ENCODE data around the gene NAA50. TPM values are rescaled to one million over a fixed set of nuclear protein-coding genes. Genes with fewer than 3 reads are reported as not detected.

The NAA50 gene
- total RNA-seq, 1 experiment from 2014 or later = 156 TPM

DNA sequence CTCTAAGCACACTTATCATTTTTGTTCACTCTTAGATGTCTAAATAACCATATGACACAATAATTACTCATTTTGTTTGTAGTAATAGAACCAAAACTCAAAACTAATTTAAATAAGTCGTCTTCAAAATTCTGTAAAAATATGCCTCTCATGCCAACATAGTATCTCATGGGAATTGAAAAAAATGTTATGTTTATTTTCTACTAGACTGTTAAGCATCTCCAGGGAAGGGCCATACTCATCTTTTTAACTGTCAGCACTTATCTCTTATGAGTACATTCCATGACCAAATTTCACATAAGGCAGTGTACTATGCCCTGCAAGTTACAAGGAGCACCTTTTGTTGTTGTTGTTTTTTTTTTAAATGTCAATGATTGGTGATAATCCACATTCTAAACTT lies 31.3 kb downstream of the NAA50 start:
- no peak for DNase-seq
- TF ChIP-seq, protein P1, sequence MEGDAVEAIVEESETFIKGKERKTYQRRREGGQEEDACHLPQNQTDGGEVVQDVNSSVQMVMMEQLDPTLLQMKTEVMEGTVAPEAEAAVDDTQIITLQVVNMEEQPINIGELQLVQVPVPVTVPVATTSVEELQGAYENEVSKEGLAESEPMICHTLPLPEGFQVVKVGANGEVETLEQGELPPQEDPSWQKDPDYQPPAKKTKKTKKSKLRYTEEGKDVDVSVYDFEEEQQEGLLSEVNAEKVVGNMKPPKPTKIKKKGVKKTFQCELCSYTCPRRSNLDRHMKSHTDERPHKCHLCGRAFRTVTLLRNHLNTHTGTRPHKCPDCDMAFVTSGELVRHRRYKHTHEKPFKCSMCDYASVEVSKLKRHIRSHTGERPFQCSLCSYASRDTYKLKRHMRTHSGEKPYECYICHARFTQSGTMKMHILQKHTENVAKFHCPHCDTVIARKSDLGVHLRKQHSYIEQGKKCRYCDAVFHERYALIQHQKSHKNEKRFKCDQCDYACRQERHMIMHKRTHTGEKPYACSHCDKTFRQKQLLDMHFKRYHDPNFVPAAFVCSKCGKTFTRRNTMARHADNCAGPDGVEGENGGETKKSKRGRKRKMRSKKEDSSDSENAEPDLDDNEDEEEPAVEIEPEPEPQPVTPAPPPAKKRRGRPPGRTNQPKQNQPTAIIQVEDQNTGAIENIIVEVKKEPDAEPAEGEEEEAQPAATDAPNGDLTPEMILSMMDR (IDR thresholded peaks at IDR 0.05; ENCODE audit: unreplicated experiment) = no peak
- no peak overlapping the region for H3K27ac Mint-ChIP-seq (ENCODE audit: unreplicated experiment)
- H3K4me1 Mint-ChIP-seq (ENCODE audit: low read depth, unreplicated experiment) = peaks cover 8% of the 10 kb centered on the region
- no peaks in the 10 kb centered on the region for H3K27me3 Mint-ChIP-seq (ENCODE audit: unreplicated experiment)
- H3K4me3 Mint-ChIP-seq (ENCODE audit: low read depth, unreplicated experiment) = no peak overlapping the region
- CTCF ChIA-PET = interaction anchor here (0.6 kb wide), 1 partner anchor 198 kb away, joined by 3 read pairs; no protein-coding TSS in a partner anchor
- no peaks in the 10 kb centered on the region for H3K9me3 Mint-ChIP-seq (ENCODE audit: low read depth, unreplicated experiment)
- BruUV-seq (replicated peaks) = no TSS peak
- intact Hi-C loops (cut with micrococcal nuclease; ENCODE audit: unreplicated experiment) = no loop called here
- peaks cover 19% of the 10 kb centered on the region for H3K36me3 Mint-ChIP-seq (ENCODE audit: insufficient read depth, unreplicated experiment)

DNA sequence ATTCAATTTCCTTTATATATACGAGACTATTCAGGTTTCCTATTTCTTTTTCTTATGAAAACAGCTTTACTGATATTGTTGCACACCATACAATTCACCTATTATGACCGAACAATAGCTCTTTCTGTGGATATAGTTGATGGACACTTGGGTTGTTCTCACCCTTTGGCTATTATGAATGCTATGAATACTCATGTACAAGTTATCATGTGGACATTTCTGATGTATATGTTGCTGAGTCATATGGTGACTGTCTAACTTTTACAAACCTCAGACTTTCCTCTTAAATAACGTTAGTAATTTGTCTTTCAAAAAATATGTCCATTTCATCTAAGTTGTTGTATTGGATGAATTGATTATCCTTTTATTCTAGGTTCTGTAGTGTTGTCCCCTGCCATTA lies 33.9 kb downstream of the NAA50 start:
- Mint-ChIP-seq H3K36me3 (ENCODE audit: insufficient read depth, unreplicated experiment) (peaks cover 13% of the 10 kb centered on the region), H3K9me3 (ENCODE audit: low read depth, unreplicated experiment) (no peaks in the 10 kb centered on the region), H3K4me3 (ENCODE audit: low read depth, unreplicated experiment) (no peak overlapping the region), H3K4me1 (ENCODE audit: low read depth, unreplicated experiment) (peaks cover 8% of the 10 kb centered on the region), H3K27ac (ENCODE audit: unreplicated experiment) (no peak overlapping the region), H3K27me3 (ENCODE audit: unreplicated experiment) (no peaks in the 10 kb centered on the region)
- intact Hi-C loops (cut with micrococcal nuclease; ENCODE audit: unreplicated experiment) = no loop called here
- no peak for DNase-seq
- CTCF ChIA-PET = interaction anchor here (0.6 to 0.7 kb wide), 3 partner anchors 22 to 43 kb away, joined by 5 read pairs; no protein-coding TSS in a partner anchor
- TF ChIP-seq, protein P1 (IDR thresholded peaks at IDR 0.05; ENCODE audit: unreplicated experiment) = no peak
- no TSS peak for BruUV-seq (replicated peaks)

DNA sequence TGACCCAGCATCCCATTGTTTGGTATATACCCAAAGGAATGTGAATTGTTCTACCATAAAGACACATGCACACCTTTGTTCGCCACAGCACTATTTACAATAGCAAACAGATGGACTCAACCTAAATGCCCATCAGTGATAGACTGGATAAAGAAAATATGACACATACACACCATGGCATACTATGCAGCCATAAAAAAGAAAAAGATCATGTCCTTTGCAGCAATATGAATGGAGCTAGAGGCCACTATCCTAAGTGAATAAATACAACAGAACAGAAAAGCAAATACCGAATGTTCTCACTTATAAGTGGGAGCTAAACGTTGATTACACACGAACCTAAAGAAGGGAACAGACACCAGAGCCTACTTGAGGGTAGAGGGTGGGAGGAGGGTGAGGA lies 38.2 kb downstream of the NAA50 start:
- TF ChIP-seq, protein P1 (IDR thresholded peaks at IDR 0.05; ENCODE audit: unreplicated experiment) = no peak
- Mint-ChIP-seq H3K4me3 (ENCODE audit: low read depth, unreplicated experiment) (no peak overlapping the region), H3K27me3 (ENCODE audit: unreplicated experiment) (no peaks in the 10 kb centered on the region), H3K9me3 (ENCODE audit: low read depth, unreplicated experiment) (no peaks in the 10 kb centered on the region), H3K27ac (ENCODE audit: unreplicated experiment) (no peak overlapping the region), H3K4me1 (ENCODE audit: low read depth, unreplicated experiment) (peaks cover 8% of the 10 kb centered on the region), H3K36me3 (ENCODE audit: insufficient read depth, unreplicated experiment) (no peaks in the 10 kb centered on the region)
- BruUV-seq (replicated peaks) = no TSS peak
- DNase-seq = no peak
- intact Hi-C loops (cut with micrococcal nuclease; ENCODE audit: unreplicated experiment) = no loop called here
- CTCF ChIA-PET = no interaction called here

DNA sequence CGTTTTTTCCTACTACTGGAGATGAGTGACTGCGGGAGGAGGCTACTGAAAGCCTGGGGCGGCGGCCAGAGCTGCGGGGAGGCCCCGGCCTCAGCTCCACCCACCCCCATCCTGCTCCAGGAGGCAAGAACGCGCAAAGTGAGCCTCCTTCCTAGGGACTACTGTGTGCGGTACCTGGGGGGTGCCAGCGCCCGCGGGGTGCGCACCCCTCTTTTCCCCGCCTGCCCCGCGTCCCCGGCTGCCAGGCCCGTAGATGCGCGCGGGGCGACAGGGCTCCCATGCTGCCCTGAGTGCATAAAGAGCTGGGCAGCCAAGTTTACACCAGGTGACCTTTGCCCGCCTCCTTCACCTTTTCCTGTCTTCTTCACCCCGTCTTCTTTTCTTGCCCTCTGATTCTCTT lies 47.1 kb downstream of the NAA50 start:
- Mint-ChIP-seq H3K9me3 (ENCODE audit: low read depth, unreplicated experiment) (no peaks in the 10 kb centered on the region), H3K27ac (ENCODE audit: unreplicated experiment) (no peak overlapping the region), H3K36me3 (ENCODE audit: insufficient read depth, unreplicated experiment) (peaks cover 7% of the 10 kb centered on the region), H3K27me3 (ENCODE audit: unreplicated experiment) (no peaks in the 10 kb centered on the region), H3K4me1 (ENCODE audit: low read depth, unreplicated experiment) (peaks cover 8% of the 10 kb centered on the region), H3K4me3 (ENCODE audit: low read depth, unreplicated experiment) (no peak overlapping the region)
- BruUV-seq (replicated peaks) = no TSS peak
- intact Hi-C loops (cut with micrococcal nuclease; ENCODE audit: unreplicated experiment) = no loop called here
- TF ChIP-seq, protein P1 (IDR thresholded peaks at IDR 0.05; ENCODE audit: unreplicated experiment) = no peak
- DNase-seq = peak; percentile 17
- CTCF ChIA-PET = interaction anchor here (0.5 to 0.6 kb wide), 2 partner anchors 17 to 46 kb away, joined by 4 to 5 read pairs; no protein-coding TSS in a partner anchor
